HG03060 (cell line): ENCODE results near the gene IGLON5.

Experiments
- ATAC-seq: cut with Tn5 transposase; IDR thresholded peaks from one replicate; pipeline ENCODE4 v1.9.1; 2021; ENCODE audit warnings: low read depth, moderate number of reproducible peaks; ENCODE audit not compliant: unreplicated experiment

The IGLON5 gene

GRCh38 chr19:51359294-51359693 is 47.9 kb downstream of the IGLON5 start:
- no peak for ATAC-seq

DNA sequence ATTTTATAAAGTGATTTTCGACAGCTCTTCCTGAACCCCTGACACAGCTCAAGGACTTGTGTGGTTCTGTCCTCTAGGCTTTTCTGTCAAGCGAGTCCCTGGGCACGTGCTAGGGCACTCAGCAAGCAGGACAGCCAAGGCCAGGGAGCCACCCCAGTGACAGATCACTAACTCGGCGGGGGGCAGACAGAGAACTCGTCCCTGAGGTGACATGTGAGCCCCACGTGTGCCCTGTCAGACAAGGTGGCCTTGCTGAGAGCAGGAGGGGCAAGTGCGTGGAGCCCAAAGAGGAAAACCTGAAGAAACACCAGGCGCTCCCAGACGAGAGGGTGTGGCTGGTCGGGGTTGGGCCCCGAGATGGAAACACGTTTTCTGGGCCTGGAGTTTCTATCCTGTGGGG is 49.8 kb downstream of the IGLON5 start:
- no peak for ATAC-seq

DNA sequence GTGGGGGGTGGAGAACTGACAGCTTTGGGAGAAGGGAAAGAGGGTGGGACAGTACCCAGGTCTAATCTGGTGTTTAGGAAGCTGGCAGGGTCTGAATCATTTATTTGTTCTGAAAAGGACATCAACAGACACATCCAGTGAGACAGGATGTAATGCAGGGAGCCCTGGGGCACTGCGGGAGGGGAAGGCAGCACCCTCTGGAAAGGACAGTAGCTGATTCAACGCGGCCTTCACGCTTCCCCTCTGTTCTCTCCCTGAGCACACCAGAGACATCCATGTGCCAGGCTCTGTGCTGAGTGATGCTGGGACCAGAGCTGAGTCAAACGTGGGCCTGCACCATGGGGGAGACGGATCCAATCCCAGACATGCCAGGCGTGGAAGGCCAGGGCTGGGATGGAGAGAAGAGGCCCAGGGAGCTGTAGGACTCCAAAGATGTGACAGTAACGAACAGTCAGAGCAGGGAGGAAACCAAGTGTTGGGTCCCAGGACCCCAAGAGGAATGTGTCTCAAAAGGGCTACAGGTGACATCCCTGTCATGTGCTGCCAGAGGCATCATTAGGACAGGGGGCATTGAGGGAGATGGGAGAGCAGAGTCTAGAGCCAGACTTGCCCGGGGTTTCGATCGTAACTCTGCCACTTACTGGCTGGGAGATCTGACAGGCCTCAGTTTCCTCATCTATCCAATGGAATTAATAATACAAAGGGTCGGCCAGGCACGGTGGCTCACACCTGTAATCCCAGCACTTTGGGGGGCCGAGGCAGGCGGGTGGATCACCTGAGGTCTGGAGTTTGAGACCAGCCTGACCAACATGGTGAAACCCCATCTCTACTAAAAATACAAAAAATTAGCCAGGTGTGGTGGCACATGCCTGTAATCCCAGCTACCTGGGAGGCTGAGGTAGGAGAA is 53.0 kb downstream of the IGLON5 start:
- ATAC-seq: no peak

GRCh38 chr19:51365211-51365964 is 53.9 kb downstream of the IGLON5 start:
- ATAC-seq: no peak

DNA sequence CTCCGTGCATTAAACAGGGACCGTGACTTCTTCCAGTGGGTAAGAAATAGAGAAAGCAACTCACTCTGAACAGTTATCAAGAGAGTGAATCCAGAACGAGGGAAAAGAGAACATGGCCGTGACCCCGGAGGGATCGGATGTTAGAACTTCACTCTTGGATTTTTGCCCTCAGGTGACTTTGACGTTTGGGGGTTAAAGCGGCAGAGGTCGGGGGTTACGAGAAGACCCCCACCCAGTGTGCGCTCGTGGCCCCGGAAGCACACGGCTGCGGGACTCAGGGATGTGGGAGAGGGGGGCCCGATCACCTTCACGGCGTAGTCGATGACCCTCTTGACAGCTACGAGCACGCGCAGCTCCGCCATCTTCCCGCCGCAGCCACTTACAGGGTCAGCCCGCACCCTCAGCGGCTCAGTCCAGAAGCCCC is 54.5 kb downstream of the IGLON5 start, which contains the start of gene ETFB:
Gene ETFB, minus strand, starts transcription at position 424 of the 424 bp plus-strand sequence. Its CDS starts 62 bp downstream, at position 362.
- no peak for ATAC-seq

DNA sequence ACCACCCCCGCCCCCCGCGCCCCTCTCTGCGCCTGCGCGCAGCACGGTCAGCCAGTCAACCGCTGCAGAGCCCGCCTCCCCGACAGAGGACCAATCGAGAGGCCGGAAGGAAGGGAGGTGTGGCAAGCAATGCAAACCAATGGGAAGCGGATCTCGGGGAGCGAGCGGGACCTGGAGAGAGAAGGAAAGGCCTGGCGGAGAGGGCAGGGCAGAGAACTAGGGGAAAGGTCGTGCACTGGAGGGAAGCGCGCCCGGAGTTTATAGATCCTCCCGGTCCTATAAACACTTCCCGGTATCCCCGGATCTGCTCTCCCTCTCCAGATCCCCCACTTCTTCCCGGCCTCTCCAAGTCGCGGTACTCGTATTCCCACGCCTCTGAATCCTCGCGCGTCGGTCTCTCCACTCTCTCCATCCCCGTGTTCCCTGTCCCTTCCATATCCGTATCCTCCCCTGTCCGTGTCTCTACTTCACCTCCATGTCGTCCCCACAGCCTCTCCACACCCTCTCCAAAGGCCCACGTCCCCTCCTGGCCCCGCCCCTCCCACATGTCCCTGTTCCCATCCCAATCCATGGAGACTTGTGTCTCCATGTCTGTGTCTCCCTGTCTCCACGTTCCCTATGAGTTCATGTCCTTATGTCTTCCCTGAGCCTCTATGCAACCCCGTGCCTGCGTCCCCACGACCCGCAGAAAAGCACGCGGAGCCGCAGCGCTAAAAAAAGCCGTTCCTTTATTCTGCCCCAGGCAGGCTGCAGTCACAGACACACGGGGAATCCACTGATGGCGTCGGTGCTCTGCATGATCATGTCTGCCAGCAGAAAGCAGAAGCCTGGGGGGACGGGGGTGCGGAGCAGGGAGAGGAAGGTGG is 55.2 kb downstream of the IGLON5 start:
- ATAC-seq: peak; percentile 32

GRCh38 chr19:51367255-51367564 is 55.8 kb downstream of the IGLON5 start:
- no peak for ATAC-seq

DNA sequence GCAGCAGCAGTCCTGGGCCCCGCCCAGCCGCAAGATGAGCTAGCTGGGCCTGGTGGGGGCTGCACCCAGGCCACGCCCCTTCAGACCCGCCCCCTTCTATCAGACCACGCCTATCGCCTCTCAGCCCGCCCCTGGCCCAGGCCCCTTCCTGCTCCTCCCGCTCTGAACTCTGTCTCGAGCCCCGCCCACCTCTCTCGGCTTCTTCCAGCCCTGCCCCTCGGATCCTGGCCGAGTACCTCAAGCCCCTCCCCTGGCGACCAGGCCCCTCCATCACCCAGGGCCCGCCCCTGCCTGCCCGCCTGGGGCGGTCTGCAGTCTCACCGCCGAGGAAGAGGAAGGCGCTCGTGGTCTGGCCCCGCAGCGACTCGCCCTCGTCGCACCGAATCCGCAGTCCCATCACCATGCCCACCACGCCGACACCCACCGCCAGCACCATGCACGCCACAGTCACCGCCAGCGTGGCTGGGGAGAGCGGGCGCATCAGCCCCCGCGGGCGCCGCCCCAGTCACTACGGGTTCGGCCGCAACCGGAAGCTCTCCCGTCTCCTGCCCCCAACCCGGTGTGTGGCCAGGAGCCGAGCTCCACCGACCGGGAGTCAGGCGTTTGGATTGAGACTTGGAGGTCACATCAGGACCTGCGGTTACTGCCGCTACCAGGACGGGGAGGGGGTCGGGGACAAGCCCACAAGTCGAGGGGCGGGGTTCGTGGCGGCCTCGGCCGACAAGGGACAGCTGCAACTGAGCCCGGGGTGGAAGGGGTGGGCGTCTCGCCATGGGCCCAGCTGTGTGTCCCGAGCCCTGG is 56.3 kb downstream of the IGLON5 start:
- peak; percentile 41 for ATAC-seq

GRCh38 chr19:51368366-51369282 is 57.2 kb downstream of the IGLON5 start, which contains the start of gene CLDND2:
TSS of gene CLDND2 (minus strand) at chr19:51369003. CDS start at chr19:51368577, 426 bp downstream.
- no peak for ATAC-seq

- ATAC-seq: no peak
Measured at GRCh38 chr19:51370230-51370629, 58.8 kb downstream of the IGLON5 start.

DNA sequence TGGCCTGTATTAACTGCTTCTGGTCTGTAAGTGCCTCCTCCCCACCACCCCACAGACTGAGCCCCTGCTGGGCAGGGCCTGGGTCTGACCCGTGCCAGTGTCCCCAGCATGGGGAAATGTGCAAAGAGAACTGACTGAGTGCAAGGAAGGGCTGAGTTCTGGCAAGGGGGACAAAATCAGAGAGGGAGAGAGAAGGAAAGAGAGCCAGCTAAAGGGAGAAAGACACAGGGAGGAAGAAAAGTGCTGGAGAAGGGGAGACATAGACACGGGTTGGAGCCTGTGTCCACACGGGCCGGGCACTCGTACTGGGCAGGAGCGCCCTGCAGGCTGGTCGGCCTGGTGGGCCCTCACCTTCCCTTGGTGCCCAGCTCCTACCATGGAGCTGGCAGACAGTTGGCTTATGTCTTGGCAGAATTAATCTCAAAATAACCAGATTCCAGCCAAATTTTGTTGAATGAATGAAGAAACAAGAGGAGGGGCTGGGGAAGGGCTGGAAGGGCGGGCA is 59.8 kb downstream of the IGLON5 start:
- no peak for ATAC-seq

DNA sequence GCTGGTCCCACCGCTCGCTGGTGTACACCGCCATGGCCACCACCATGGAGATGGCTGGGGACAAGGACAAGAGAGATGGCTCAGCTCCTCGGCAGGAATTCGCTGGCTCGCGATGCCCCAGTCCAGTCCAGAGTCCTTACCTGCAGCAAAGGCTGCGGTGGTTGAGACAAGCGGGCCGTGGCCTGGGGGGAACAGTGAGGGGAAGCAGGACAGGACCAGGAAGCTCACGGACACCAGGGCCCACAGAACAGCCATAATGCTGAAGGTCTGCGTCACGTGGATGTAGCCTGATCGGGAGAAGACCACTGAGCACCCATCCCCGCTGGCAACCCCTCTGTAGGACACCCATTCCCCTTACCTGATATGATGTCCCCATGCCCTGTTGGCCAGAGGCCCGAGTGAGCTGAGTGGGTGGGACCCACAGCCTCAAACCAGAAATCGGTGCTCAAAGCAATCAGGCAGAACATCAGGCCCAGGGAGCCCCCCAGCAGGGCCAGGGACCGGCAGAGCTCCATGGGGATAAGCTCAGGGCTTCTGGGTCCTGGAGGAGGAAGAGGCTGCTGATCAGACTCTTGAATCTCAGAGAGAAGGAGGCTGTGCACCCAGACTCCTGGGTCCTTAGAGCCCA is 60.7 kb downstream of the IGLON5 start:
- no peak for ATAC-seq

- no peak for ATAC-seq
Measured at GRCh38 chr19:51372649-51373504, 61.4 kb downstream of the IGLON5 start, which contains the start of gene NKG7. TSS of gene NKG7 (minus strand) at chr19:51372654. CDS start at chr19:51372535, 119 bp downstream.

- no peak for ATAC-seq
Measured at GRCh38 chr19:51375504-51376221, 64.2 kb downstream of the IGLON5 start.

- ATAC-seq: no peak
Measured at GRCh38 chr19:51377422-51377821, 66.0 kb downstream of the IGLON5 start.

DNA sequence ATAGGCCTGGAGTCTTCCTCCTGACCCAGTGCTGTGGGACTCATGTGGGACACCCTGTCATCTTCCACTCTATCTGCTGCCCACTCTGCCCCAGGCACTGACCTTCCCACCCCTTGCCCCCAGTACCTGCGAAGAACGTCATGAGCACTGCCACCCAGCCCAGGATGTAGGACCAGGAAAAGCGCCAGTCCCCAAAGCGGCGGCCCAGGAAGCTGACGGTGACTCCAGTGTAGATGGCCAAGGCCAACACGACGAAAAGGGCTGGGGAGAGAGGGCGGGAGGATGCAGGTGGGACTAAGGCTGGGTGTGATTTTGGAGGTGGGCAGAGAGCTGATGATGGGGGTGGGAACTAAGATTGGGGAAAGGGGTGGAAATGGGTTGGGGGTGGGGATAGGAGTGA is 68.9 kb downstream of the IGLON5 start:
- no peak for ATAC-seq
